Left lung (tissue), 10 donors: Measurements from ENCODE around the gene ARMH3. TPM values are rescaled to one million over a fixed set of nuclear protein-coding genes. Genes with fewer than 3 reads are reported as not detected.

ENCODE experiments used
- ATAC-seq: fragments of 200-7000 bp; cut with Tn5 transposase; one replicate; pipeline ENCODE4 v1.9.1; 2020; ENCODE audit warnings: moderate library complexity
- DNase-seq, 4 donors: peaks; one replicate each; pipeline ENCODE4 v3.0.0-alpha.2; 2013 to 2020
- H3K27ac ChIP-seq, 2 donors: fragments of 200-600 bp; sonication (generic) in 1 of 2; one replicate each; pipeline versions ENCODE4 v1.5.0 to v1.8.0; 2020 to 2021
- H3K27me3 ChIP-seq, 2 donors: fragments of 200-600 bp; sonication (generic) in 1 of 2; one replicate each; pipeline versions ENCODE4 v1.5.0 to v1.8.0; 2020 to 2021
- H3K36me3 ChIP-seq, 2 donors: fragments of 200-600 bp; sonication (generic) in 1 of 2; one replicate each; pipeline versions ENCODE4 v1.5.0 to v1.8.0; 2020 to 2021
- H3K4me1 ChIP-seq, 2 donors: fragments of 200-600 bp; one replicate each; pipeline ENCODE4 v1.8.0; 2021
- H3K4me3 ChIP-seq, 2 donors: fragments of 200-600 bp; sonication (generic) in 1 of 2; one replicate each; pipeline versions ENCODE4 v1.5.0 to v1.8.0; 2020 to 2021; ENCODE audit warnings: mild to moderate bottlenecking in 1 of 2
- H3K9me3 ChIP-seq, 2 donors: fragments of 200-600 bp; sonication (generic) in 1 of 2; one replicate each; pipeline versions ENCODE4 v1.5.0 to v1.8.0; 2020 to 2021
- intact Hi-C, 2 donors: fragments of 100-400 bp; cut with DNase I; formaldehyde crosslinking; loops; one replicate each; pipeline versions ENCODE4 v1.11.2 to v1.14.2; 2022
- polyA plus RNA-seq, 6 donors: library from polyadenylated mRNA; unstranded; fragments of 120-200 nt; gene quantifications; one replicate each; pipeline ENCODE4 v1.2.1, GENCODE V29; 2013; ENCODE audit not compliant: insufficient read length in 6 of 6
- total RNA-seq, 2 donors: library from RNA; stranded (reverse); fragmentation: NEBNext Ultra II Directional; extraction: Animal tissue kit (Norgen Biotek cat#: 25700); gene quantifications; one replicate each; pipeline ENCODE4 v1.2.1, GENCODE V29; 2021
- TF ChIP-seq, protein P1 (sequence below), 2 donors: fragments of 200-600 bp; sonication (generic) in 1 of 2; IDR thresholded peaks; one replicate each; pipeline versions ENCODE4 v1.5.0 to v1.8.0; 2021; ENCODE audit warnings: antibody characterized with exemption in 2 of 2
- donor health status: DM: no; HTN: yes; CAD: no.
- donor health status: DM: no; HTN: no; CAD: no.

The ARMH3 gene
- total and polyA plus RNA-seq, 8 donors, result 19.4 to 26.2 (median 23.4) TPM

DNA sequence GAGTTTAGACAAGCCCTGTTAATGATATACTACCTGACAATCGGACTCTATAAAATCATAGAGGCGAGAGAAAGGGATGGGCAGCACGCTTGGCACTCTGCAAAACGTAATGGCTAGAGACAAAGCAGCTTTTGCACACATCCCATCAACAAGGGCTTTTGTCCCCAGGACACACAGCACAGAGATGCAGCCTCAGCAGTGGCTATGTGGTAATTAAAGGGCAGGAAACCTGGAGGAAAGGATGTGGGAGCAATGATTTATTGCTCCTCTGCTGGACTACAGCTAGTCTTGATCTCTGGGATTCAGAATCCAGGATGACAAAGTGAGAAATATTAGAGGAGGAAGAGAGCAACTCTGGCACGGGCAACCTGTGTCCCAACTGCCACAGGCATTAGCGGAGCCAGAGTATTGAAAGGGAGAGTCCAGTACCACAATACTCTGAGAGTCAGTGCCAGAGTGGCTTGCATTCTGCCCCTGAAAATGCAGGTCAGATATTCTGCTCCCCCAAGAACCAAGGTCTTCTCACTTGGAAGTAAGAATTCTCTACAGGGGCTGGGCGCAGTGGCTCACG, 96.5 kb downstream of the ARMH3 start:
- intact Hi-C loops, result no loop called here
- TF ChIP-seq, protein P1, sequence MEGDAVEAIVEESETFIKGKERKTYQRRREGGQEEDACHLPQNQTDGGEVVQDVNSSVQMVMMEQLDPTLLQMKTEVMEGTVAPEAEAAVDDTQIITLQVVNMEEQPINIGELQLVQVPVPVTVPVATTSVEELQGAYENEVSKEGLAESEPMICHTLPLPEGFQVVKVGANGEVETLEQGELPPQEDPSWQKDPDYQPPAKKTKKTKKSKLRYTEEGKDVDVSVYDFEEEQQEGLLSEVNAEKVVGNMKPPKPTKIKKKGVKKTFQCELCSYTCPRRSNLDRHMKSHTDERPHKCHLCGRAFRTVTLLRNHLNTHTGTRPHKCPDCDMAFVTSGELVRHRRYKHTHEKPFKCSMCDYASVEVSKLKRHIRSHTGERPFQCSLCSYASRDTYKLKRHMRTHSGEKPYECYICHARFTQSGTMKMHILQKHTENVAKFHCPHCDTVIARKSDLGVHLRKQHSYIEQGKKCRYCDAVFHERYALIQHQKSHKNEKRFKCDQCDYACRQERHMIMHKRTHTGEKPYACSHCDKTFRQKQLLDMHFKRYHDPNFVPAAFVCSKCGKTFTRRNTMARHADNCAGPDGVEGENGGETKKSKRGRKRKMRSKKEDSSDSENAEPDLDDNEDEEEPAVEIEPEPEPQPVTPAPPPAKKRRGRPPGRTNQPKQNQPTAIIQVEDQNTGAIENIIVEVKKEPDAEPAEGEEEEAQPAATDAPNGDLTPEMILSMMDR (IDR thresholded peaks at IDR 0.05), result no peak
- ATAC-seq (no peak), DNase-seq (no peak)
- H3K9me3 ChIP-seq, result no peaks in the 10 kb centered on the region
- H3K4me3 ChIP-seq, result no peak overlapping the region
- H3K4me1 ChIP-seq, result peaks cover 4 to 6% of the 10 kb centered on the region in 2 donors
- H3K27ac ChIP-seq, result no peak overlapping the region
- peaks cover 0 to 42% of the 10 kb centered on the region in 2 donors for H3K36me3 ChIP-seq
- no peaks in the 10 kb centered on the region for H3K27me3 ChIP-seq

DNA sequence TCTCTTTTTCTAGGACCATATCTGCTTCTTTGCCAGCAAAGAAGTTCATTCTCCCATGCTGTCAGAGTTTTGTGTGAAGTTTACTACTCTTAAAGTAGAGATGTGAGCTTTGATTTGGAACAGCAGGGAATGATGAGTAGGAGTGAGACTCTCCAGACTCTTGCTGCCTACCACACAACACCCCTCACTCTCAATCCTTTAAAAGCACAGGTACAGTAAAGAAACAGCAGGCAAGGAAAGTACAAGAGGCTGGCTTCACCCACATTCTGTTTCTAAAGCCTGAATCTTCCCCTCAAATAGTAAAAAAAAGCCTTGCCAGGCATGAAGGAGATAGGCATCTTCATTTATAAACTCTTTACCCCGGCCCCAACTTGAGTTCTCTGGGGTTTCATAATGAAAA, 97.3 kb downstream of the ARMH3 start:
- no peak for ATAC-seq
- TF ChIP-seq, protein P1 (IDR thresholded peaks at IDR 0.05), result no peak
- H3K4me1 ChIP-seq, result peaks cover 4 to 6% of the 10 kb centered on the region in 2 donors
- H3K27ac ChIP-seq, result no peak overlapping the region
- no peak for DNase-seq
- no peaks in the 10 kb centered on the region for H3K27me3 ChIP-seq
- no peak overlapping the region for H3K4me3 ChIP-seq
- H3K9me3 ChIP-seq, result no peaks in the 10 kb centered on the region
- intact Hi-C loops, result no loop called here
- H3K36me3 ChIP-seq, result peaks cover 0 to 45% of the 10 kb centered on the region in 2 donors

DNA sequence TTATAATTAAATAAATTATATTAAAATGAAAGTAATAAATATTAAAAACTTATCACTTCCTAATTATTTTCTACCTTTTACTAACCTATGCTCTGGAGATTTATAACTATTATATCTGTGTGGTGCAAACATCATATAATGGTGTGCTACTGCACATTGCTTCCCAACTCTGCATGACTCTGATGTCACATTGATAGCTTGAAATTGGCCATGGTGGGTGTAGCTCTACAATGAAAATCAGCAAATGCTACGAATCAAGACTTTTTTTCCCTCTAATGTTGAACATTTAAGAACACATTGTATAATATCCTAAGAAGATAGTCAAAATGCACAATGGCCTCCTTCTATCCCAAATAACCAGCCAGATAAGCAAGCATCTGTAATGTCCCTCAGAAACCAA, 99.1 kb downstream of the ARMH3 start:
- TF ChIP-seq, protein P1 (IDR thresholded peaks at IDR 0.05), result no peak
- no peak for DNase-seq
- no peak for ATAC-seq
- intact Hi-C loops, result no loop called here
- Histone ChIP-seq H3K27me3 (no peaks in the 10 kb centered on the region), H3K4me1 (peaks cover 4 to 6% of the 10 kb centered on the region in 2 donors), H3K4me3 (no peak overlapping the region), H3K9me3 (no peaks in the 10 kb centered on the region), H3K27ac (no peak overlapping the region), H3K36me3 (peaks cover 0 to 48% of the 10 kb centered on the region in 2 donors)

DNA sequence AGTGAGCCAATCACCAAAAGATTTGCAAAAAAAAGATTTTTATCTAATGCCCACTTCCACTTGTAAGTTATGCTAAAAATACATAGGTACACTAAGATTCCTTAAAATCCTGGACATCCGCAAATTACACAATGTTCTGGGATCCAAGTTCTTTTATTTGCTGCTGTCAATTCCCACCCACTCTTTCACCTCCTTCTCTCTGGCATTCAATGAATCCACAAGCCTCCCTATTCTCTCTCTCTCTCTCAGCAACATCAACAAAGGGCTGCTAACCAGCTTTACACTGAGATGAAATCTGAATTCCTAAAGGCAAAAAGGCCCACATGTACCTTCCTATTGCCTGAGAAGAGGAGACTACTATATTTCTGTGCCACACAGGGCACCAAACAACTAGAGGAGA, 99.9 kb downstream of the ARMH3 start:
- Histone ChIP-seq H3K27ac (no peak overlapping the region), H3K27me3 (no peaks in the 10 kb centered on the region), H3K36me3 (peaks cover 0 to 48% of the 10 kb centered on the region in 2 donors), H3K4me3 (no peak overlapping the region), H3K4me1 (peaks cover 1 to 5% of the 10 kb centered on the region in 2 donors), H3K9me3 (no peaks in the 10 kb centered on the region)
- TF ChIP-seq, protein P1 (IDR thresholded peaks at IDR 0.05), result no peak
- no peak for DNase-seq
- no peak for ATAC-seq
- intact Hi-C loops, result no loop called here

DNA sequence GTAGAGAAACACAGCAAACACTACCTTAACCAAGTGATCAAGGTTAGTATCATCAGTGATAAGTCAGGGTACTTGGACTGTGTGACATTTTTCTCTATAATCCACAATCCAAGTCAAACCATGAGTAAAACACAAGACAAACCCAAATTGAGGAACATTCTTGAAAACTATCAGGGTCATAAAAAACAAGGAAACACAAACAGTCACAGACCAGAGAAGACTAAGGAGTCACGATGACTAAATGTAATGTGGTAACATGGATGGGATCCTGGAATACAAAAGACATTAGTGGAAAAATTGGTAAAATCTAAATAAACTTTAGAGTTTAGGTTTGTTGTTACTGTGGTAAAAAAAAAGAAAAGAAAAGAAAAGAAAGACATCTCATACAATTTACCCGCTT, 103.8 kb downstream of the ARMH3 start:
- DNase-seq, result no peak
- intact Hi-C loops, result no loop called here
- Histone ChIP-seq H3K27me3 (no peaks in the 10 kb centered on the region), H3K4me1 (no peaks in the 10 kb centered on the region), H3K9me3 (peaks cover 0 to 12% of the 10 kb centered on the region in 2 donors), H3K36me3 (peaks cover 0 to 56% of the 10 kb centered on the region in 2 donors), H3K4me3 (no peak overlapping the region), H3K27ac (no peak overlapping the region)
- TF ChIP-seq, protein P1 (IDR thresholded peaks at IDR 0.05), result no peak
- no peak for ATAC-seq
